Stimulated activated CD4-positive, alpha-beta T cell treated with anti-CD3 and anti-CD28 coated beads, Interleukin-12 subunit alpha, Interleukin-12 subunit beta, amount 100 ng/mL, for 4 hours (primary cell): ENCODE data around the gene NFIB.

Experiments
- DNase-seq: peaks from one replicate; pipeline ENCODE4 v3.0.0-alpha.2; 2020

NFIB gene

DNA sequence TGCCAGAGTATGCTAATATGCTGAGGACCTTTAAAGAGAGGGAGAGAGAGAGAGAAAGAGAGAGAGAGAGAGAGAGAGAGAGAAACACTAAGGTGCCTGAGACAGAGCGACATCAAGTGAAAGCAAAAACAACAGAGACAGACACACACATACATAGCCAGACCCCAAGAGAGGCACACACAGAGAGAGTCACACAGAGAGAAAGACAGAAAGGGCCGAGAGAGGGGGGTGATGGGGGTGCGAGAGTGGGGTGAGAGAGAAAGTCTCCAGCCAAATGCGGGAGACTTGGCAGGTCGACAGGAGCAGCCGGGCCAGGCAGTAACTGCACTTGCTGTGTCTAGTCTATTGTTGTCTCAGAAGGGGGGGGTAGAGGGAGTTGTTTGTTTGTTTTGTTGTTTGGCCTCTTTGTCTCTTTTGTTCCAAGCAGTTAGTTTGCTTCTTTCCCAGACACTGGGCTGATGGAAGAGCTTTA is 30.1 kb upstream of the NFIB start:
- DNase-seq: no peak

DNA sequence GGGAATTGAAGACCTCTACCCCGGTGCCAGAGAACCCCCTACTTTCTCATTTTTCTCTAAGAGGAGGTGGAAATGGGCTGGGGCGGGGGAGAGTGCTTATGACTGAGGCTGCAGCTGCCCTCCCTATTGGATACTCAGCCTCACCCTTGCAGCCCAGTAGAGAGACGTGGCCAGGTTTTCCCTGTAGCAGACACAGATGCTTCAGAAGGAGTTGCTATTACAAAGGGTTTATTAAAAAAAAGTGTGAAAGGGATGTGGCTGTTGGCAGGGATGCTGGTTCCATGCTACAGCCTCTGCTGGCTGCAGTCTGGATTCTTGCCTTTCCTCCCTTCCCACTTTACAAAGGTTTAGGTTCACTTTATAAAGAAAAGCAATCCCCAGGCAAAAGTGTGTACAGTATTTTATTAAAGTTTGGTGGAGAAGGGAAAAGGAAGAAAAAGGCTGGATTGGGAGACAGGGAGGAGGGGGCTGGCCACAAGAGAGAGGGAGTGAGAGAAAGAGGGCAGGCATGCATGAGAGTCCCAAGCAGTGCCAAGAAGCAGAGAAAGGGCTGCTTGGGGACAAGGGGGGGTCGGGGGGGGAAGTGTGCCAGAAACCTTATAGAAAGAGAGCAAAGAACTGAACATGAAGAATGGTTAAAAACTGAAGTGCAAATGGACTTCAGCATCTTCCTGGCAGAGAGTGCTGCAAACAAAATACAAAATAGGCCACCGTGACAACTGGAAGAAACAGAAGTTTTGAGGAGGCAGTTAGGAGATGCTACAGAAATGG is 29.5 kb upstream of the NFIB start:
- no peak for DNase-seq

GRCh38 chr9:14342736-14343135 is 28.8 kb upstream of the NFIB start:
- DNase-seq: no peak

DNA sequence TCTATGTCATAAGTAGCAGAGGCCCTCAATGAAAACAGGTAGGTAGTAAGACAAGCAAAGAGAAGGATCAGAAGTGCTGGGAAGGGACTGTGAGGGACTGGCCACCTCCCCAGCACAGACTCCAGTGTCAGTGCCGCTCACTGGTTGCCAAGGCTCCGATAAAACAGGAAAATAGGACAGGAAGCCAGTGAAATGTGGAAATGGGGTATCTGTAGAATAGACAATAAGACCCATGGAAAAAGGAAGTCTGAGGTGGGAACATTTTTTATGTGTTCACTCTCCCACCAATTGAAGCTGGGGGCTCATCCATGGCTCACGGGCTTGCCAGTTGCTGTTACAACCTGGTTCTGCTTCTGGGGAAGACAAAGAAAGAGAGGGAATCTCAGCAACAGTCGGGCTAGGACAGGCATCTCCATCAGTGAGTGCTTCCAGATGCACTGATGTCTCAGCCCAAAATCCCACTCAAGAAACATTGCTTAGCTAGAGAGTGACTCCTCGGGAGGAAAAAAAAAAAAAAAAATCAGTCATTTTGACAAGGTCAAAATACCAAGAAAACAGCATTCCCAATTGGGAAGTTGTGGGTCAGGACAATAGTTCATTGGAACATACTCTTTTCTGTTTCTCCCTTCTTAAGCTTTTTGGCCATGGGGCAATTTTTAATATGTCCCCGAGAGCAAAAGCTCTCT is 27.6 kb upstream of the NFIB start:
- DNase-seq: no peak

- no peak for DNase-seq
Measured at GRCh38 chr9:14340994-14341393, 27.1 kb upstream of the NFIB start.

GRCh38 chr9:14340219-14340873 is 26.4 kb upstream of the NFIB start:
- DNase-seq: no peak

GRCh38 chr9:14339746-14340145 is 25.8 kb upstream of the NFIB start:
- DNase-seq: no peak

- no peak for DNase-seq
Measured at GRCh38 chr9:14337615-14338014, 23.7 kb upstream of the NFIB start.

- DNase-seq: no peak
Measured at GRCh38 chr9:14336244-14336643, 22.3 kb upstream of the NFIB start.

DNA sequence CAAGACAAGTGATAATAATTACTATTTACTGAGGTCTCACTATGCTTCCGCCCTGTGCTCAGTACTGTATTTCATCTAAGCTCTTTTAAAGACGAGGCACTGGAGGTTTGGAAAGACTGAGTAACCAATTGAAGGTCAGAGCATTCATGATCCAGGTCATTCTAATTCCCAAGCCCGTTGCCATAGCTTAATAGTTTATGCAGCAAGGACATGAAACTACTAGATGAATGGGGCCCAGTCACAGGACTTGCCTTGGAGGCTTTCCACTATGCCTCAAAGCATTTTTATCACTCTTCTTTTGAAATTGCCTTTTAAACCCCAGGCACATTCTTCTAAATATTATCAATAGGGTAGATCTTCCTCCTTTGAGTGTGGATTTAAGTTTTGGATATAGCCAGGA is 17.2 kb upstream of the NFIB start:
- DNase-seq: no peak

DNA sequence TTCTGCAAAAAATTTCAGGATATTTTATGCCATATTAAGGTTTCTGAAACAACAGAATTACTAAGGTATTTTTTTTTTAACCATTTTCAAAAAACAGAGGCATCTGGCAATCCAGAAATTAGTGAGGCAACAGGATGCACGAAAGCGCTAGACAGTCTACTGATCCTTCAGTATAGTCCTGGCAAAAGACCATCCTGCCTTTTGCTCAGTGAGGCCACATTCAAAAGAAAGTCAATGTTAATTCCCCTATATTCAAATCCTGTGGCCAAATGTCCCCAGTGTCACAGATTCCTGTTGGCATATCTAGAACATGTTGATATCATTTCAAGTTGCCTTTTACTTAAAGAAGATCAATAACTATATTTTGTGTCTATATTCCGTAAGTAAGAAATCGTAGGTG is 13.1 kb upstream of the NFIB start:
- no peak for DNase-seq

DNA sequence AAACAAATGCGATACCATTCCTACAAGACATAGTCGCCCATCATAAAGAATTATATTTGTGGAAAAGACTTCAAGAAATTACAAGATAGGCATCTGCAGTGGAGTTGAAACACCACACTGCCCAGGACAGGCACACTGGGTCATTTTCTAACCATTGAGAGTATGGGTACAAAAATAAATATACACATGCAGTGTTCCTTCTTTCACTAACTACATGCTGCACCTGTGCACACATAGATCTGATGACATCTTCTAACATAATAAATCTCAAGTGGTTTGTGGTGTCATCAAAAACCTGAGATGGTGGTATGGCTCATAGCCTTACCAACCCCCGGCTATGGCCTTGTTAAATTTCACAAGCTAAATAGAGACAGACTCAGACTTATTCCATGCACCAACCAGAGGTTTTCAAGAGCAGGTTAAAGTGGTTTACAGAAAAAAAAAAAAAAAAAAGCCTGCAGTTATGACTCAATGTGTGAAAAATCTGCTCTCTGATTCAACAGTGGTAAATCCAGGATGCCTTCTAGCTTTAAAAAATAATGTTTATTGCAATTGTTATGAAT is 12.4 kb upstream of the NFIB start:
- no peak for DNase-seq

GRCh38 chr9:14325147-14325546 is 11.2 kb upstream of the NFIB start:
- DNase-seq: no peak

DNA sequence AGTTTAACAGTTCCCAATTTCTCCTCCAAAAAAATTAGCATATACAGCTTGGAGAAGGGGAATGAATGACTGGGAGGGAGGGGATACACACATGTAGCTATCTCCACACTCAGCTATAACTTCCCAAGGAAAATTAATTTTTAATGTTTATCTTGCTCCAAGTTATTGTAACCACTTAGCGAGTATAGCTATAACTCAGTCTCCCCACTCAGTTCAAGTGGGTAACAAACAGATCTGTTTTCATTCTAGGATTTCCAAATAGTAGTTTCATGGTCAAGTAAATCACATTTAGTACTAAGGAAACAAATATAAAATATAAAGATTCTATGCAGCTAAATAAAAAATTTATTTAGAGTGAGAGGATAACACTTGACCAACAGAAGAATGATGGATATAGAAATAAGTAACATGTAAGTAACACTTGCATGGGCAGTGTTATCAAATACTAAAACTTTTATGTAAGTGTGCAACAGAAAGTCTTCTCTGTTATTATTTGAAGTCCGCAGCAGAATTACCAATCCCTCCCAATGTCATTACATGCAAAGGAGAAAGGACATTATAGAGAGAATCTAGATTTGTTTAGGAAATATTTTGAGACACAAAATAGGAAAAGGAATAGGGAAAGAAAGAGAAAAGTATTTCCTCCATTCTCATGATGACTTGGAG is 10.2 kb upstream of the NFIB start:
- no peak for DNase-seq

DNA sequence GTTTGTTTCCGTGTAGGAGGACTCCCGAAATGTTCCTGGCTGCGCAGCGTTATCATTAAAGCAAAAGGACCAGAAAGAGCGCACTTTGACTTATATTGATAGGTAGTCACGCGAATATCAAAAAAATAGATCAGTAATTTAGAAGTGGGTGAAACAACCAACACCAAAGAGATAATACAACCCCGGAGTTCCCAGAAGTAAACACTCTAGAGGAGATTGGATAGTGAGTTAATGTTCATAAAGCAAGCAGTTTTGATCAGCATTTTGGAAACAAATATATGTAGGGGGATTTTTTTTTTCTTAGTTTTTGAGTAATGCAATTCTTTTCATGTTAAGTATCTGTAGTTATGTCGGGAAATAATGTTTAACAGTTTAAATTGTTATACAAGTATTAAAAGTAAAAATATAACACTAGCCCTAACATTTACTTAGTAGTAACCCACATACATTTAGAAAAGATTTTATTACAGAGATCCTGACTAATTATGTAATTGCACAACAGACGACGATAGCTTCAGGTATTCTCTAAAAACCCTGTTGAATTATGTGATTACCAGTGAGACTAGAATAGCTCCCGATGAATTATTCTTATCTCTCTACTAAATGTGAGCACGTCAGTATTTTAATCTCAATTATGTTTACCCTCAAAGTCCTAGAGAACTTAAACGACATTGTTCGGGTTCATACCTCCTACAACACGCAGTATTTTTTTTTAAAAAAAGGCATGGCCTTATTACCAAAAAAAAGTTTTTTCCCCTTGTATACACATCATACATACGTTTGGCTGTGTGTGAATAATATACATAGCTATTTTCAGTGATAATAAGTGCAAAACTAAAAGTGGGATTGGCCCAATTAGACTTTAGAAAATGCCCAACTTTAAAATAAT is 9.4 kb upstream of the NFIB start:
- DNase-seq: no peak

DNA sequence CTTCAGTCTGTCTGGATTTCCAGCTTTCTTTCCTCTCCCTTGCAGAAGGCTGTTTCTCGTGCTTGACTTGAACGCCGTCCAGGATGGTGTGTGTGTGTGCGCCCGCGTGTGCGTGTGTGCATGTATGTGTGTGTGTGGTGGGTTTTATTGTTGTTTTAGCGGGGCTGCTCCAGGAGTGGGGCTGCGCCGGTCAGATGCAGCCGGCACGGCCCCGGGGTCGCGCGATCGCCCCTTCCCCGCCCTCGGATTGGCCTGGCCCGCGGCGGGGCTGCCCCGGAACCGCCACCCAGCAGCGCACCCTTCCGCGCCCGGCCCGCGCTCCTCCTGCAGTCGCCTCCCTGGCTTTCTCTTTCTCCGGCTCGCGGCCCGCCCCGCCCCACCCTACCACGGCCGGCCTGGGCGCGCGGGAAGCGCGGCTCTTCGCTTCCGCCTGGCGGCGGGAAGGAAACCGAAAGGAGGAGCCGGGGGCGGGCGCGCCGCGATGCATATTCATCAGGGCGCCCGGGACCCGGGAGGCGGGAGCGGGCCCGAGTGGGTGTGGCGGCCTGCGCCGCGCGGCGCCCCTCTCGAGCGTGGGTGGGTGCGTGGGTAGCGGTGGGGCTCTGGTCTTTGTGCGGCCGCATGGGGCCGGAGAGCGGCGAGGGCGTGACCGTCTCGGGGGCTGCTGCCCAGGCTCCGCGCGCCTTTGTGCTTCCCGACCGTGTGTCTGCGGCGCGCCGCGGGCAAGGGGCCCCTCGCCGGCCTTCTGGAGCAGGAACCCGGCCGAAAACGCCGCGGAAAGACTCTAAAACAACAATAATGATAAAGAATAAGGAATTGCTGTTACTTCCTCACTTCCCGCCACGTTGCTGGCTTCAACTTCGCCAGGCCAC is 8.5 kb upstream of the NFIB start:
- peak; percentile 70 for DNase-seq

GRCh38 chr9:14321517-14322130 is 7.7 kb upstream of the NFIB start:
- DNase-seq: no peak

DNA sequence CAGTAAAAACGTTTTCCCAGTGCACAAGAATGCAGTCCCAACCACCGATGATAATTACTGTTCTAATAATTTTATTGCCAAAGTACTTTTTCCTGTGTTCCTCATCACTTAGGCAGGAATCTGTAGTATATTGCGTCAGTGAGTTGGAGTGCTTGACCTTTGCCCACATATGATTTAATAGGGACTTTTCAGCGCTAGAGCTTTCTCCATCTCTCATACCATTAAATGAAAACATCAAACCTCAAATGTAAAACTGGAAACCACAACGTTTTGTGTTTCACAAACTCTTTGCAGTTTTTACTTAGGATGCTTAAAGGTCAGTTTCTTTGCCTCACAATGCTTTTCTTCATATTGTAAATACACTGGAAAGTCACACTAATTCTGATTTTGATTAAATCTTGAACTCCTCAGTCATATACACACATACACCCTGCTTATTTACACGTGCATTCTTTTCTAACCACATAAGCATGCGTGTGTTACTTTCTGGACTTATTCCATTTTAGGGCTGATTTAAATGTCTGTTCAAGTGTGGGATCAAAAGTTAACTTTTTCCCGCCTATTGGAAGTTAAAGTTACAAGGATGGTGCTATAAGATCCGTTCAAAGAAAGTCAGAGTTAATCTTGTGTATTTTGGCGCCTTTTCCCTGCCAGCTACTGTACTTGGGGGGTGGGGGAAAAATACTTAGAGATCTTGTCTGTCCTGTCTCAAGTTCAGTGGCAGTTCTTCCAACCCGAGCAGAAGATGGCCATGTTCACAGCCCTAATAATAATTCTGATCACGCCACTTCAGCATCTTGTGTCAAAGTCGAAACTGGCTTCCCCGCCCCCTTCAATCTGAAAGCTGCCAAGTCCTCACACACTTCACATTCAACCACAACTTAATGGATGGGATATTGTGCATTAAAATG is 6.6 kb upstream of the NFIB start:
- DNase-seq: no peak

DNA sequence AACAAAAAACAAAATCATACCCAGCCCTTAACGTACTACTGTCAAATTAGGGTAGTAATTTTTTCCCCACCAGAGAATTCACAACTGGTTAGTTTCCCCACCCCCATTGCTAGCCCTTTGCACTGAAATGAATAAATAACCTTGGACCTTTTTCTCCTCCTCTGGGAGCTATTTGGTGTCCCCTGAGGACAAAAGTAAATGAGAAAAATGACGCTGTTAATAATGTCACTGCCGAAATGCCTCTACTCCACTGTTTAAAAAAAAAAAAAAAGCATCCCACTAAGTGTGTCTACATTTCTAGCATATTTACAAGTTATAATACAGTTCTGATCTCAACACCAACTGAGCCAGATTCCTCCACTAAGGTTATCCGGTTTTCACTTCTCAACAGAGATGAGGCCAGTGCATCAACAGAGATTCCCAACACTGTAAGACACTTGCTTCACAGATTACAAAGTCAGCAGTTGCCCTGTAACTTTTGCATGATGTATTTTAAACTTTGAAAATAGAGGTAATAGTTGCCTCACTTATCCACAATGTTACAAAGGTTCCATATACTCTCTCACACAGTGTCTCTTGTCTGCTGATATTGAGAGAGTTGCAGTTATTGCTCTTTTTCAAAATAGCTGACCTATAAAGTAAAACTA is 5.1 kb upstream of the NFIB start:
- DNase-seq: no peak
